Peyer's patch (tissue), 4 donors: ENCODE results near the gene OLFML1.

ENCODE experiments used
- CTCF ChIP-seq, 6 experiments: fragments of 450-650 bp in 4 of 6; fragments of 200-600 bp in 2 of 6; sonication (generic) in 1 of 6; IDR thresholded peaks; one replicate each; pipeline ENCODE4 v1.5.1; 2017 to 2019; ENCODE audit warnings: antibody characterized with exemption in 6 of 6, mild to moderate bottlenecking in 3 of 6, moderate library complexity in 1 of 6
- POLR2A ChIP-seq, 2 donors: fragments of 450-650 bp; IDR thresholded peaks; one replicate each; pipeline ENCODE4 v1.5.1; 2017; ENCODE audit warnings: antibody characterized with exemption in 2 of 2, mild to moderate bottlenecking in 2 of 2, moderate library complexity in 2 of 2

GRCh38 chr11:7448201-7448600 is 37.1 kb upstream of the OLFML1 start:
- TF ChIP-seq POLR2A (IDR thresholded peaks at IDR 0.05) (no peak), CTCF (IDR thresholded peaks at IDR 0.05) (no peak)
